ENCODE data around the gene RIOK1. TPM values are rescaled to one million over a fixed set of nuclear protein-coding genes. Genes with fewer than 3 reads are reported as not detected.

RIOK1 gene
- total and polyA plus RNA-seq, 11 donors: 7.0 to 14.4 (median 9.7) TPM

GRCh38 chr6:7414811-7415210 lies 25.2 kb downstream of the RIOK1 start:
- peaks cover 0 to 100% (median 88%) of the 10 kb centered on the region in 9 donors for H3K36me3 ChIP-seq
- intact Hi-C loops (cut with DNase I): loop anchor here in 2 of 10 donors (10.0 kb wide), 2 partner anchors 170 to 200 kb away; no protein-coding TSS in a partner anchor

GRCh38 chr6:7417684-7418083 lies 28.1 kb downstream of the RIOK1 start:
- WGBS, 4 donors: 81 to 91% (median 88%) methylated on average over 2 of the region's 2 CpGs
- Histone ChIP-seq H3K27ac (no peak overlapping the region), H3K27me3 (no peaks in the 10 kb centered on the region), H3K4me1 (no peaks in the 10 kb centered on the region), H3K36me3 (peaks cover 0 to 76% (median 59%) of the 10 kb centered on the region in 9 donors), H3K9me3 (no peaks in the 10 kb centered on the region), H3K4me3 (no peak overlapping the region)
- no peak for TF ChIP-seq POLR2A (IDR thresholded peaks at IDR 0.05)
- no peak for TF ChIP-seq CTCF (IDR thresholded peaks at IDR 0.05)
- intact Hi-C loops (cut with DNase I): loop anchor here in 2 of 10 donors (10.0 kb wide), 2 partner anchors 167 to 197 kb away; no protein-coding TSS in a partner anchor
- no peak for ATAC-seq
- no peak for DNase-seq

More at GRCh38 chr6:7414811-7415210, 25.2 kb downstream of the RIOK1 start:
- DNase-seq: no peak
- ATAC-seq: no peak
- WGBS, 4 donors: 69 to 77% (median 73%) methylated on average over 7 of the region's 7 CpGs
- no peak overlapping the region for H3K27ac ChIP-seq
- no peaks in the 10 kb centered on the region for H3K27me3 ChIP-seq
- no peaks in the 10 kb centered on the region for H3K4me1 ChIP-seq
- H3K9me3 ChIP-seq: no peaks in the 10 kb centered on the region
- H3K4me3 ChIP-seq: no peak overlapping the region
- TF ChIP-seq CTCF (IDR thresholded peaks at IDR 0.05) (no peak), POLR2A (IDR thresholded peaks at IDR 0.05) (no peak)

- H3K36me3 ChIP-seq: peaks cover 0 to 69% (median 53%) of the 10 kb centered on the region in 9 donors
- no peak for TF ChIP-seq CTCF (IDR thresholded peaks at IDR 0.05)
- TF ChIP-seq POLR2A (IDR thresholded peaks at IDR 0.05): no peak
- intact Hi-C loops (cut with DNase I): loop anchor here in 2 of 10 donors (10.0 kb wide), 2 partner anchors 166 to 196 kb away; no protein-coding TSS in a partner anchor
- no peak overlapping the region for H3K27ac ChIP-seq
- ATAC-seq (no peak), DNase-seq (no peak)
- 84 to 88% (median 86%) methylated on average over 6 of the region's 6 CpGs for WGBS, 4 donors
- H3K4me1 ChIP-seq: no peaks in the 10 kb centered on the region
- H3K4me3 ChIP-seq: no peak overlapping the region
- H3K27me3 ChIP-seq: no peaks in the 10 kb centered on the region
- H3K9me3 ChIP-seq: no peaks in the 10 kb centered on the region
Measured at GRCh38 chr6:7418238-7418905, 28.8 kb downstream of the RIOK1 start.

GRCh38 chr6:7419065-7419464 lies 29.5 kb downstream of the RIOK1 start:
- ATAC-seq (no peak), DNase-seq (no peak)
- H3K4me1 ChIP-seq: no peaks in the 10 kb centered on the region
- peaks cover 0 to 62% (median 46%) of the 10 kb centered on the region in 9 donors for H3K36me3 ChIP-seq
- no peak overlapping the region for H3K27ac ChIP-seq
- H3K4me3 ChIP-seq: no peak overlapping the region
- TF ChIP-seq CTCF (IDR thresholded peaks at IDR 0.05): no peak
- TF ChIP-seq POLR2A (IDR thresholded peaks at IDR 0.05): no peak
- H3K27me3 ChIP-seq: no peaks in the 10 kb centered on the region
- no peaks in the 10 kb centered on the region for H3K9me3 ChIP-seq
- intact Hi-C loops (cut with DNase I): loop anchor here in 2 of 10 donors (10.0 kb wide), 2 partner anchors 166 to 196 kb away; no protein-coding TSS in a partner anchor
- 66 to 68% (median 67%) methylated on average over 1 of the region's 1 CpG for WGBS, 4 donors

Measured in heart left ventricle (tissue), 16 donors.